NCI-H1436 (cell line): ENCODE results near the gene CACNG6.
"Not testable (repeated sequence)": the region's sequence is repeated elsewhere in the genome, so short reads cannot be mapped to it uniquely, and the experiment has no call there.

Experiments
- DNase-seq: peaks from one replicate; lab custom pipeline; 2025; lab: John Stamatoyannopoulos, UW

Gene CACNG6

GRCh38 chr19:54002495-54003315 is 11.3 kb downstream of the CACNG6 start:
- no peak for DNase-seq

DNA sequence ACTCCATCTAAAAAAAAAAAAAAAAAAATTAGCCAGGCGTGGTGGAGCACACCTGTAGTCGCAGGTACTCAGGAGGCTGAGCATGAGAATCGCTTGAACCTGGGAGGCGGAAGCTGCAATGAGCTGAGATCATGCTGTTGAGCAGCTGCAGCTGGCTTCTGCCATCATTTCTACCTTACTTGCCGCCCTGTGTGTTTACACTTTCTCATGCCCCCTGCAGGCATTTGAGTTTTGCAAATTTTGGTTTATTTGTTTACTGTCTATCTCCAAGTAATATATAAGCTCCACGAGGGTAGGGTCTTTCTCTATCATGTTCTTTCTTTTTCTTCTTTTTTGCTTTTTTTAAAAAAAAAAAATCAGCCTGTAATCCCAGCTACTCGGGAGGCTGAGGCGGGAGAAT is 18.0 kb downstream of the CACNG6 start:
- no peak for DNase-seq

DNA sequence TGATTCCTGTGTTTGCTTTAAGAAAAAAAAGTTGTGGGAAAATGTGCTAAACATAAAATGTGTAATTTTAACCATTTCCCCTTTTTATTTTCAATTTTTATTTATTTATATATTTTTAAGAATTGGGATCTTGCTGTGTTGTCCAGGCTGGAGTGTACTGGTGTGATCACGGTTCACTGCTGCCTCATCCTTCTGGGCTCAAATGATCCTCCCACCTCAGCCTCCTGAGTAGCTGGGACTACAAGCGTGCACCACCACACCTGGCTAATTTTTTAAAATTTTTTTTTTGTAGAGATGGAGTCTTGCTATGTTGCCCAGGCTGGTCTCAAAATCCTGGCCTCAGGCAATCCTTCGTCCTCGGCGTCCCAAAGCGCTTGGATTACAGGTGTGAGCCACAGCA is 19.0 kb downstream of the CACNG6 start:
- no peak for DNase-seq

GRCh38 chr19:54011507-54012211 is 20.2 kb downstream of the CACNG6 start:
- no peak for DNase-seq

DNA sequence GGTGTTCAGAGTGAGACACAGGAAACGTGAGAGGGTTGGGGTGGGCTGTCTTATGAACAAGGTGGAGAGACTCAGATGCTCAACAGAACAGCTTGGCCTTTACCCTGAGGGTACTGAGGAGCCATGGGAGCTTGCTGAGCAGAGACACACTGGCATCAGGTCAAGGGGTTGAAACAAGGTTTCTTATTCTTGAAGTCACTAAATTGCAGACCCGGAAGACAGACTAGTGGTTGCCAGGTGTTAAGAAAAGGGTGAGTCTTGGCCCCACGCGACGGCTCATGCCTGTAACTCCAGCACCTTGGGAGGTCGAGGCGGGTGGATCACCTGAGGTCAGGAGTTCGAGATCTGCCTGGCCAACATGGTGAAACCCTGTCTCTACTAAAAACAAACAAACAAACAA is 22.4 kb downstream of the CACNG6 start:
- no peak for DNase-seq

DNA sequence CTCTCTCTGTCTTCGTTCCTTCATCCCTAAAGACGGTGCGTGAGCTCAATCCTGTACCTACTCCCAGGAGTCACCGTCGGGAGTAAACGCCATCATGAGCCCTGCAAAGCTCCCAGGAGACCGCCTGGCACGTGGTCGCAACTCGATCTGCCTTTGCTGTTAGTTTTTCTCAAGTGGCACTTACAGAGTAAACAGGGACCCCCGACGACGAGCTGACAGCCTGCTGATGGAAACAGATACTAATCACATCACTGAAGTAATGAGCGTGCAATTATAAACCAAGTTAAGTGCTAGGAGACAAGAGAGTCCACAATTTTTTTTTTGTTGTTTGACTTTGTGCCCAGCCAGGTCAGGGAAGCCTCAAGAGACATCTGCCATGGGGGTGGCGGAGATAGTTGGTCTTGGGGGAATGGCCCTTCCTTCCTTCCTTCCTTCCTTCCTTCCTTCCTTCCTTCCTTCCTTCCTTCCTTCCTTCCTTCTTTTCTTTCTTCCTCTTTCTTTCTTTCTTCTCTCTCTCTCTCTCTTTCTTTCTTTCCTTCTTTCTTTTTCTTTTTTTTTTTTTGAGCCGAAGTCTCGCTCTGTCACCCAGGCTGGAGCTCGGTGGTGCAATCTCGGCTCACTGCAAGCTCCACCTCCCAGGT is 23.6 kb downstream of the CACNG6 start:
- DNase-seq, result peak; percentile 74

GRCh38 chr19:54017261-54017660 is 25.8 kb downstream of the CACNG6 start:
- no peak for DNase-seq

DNA sequence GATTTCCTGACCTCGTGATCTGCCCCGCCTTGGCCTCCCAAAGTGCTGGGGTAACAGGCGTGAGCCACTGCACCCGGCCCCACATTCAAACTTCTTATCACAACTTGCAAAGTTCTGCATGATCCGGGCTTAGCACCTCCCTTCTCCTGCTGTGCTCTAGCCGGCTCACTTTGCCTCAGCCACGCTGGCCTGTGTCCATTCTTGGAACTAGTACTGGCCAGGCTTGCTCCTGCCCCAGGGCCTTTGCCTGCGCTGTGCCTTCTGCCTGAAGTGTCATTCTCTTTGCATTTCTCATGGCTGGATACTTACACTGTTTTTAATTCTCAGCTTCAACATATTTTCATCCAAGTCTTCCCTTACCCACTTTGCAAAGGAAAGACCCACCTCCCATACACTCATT is 29.9 kb downstream of the CACNG6 start:
- DNase-seq, result no peak

GRCh38 chr19:54021932-54022331 is 30.5 kb downstream of the CACNG6 start:
- no peak for DNase-seq

DNA sequence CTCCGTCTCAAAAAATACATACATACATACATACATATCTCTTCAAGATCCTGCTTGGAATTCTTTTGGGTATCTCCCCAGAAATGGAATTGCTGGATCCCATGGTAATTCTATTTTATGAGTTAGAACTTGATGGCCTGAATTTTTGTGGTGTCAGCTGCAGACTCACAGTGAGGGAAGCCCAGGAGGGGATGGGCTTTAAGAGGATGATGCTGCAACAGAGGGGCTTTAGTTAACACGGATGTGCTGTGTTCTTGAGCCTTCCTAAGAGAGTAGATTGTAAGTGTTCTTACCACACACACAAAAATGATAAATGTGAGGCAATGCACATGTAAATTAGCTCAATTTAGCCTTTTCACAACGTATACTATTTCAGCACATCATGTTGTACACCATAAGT is 31.8 kb downstream of the CACNG6 start:
- DNase-seq, result no peak

GRCh38 chr19:54024660-54025059 is 33.2 kb downstream of the CACNG6 start:
- DNase-seq, result no peak

GRCh38 chr19:54026656-54027055 is 35.2 kb downstream of the CACNG6 start:
- DNase-seq, result no peak

GRCh38 chr19:54029301-54029700 is 37.9 kb downstream of the CACNG6 start:
- no peak for DNase-seq

- DNase-seq, result peak; percentile 67
These were observed 38.6 kb downstream of the CACNG6 start for GRCh38 chr19:54029930-54030490.

DNA sequence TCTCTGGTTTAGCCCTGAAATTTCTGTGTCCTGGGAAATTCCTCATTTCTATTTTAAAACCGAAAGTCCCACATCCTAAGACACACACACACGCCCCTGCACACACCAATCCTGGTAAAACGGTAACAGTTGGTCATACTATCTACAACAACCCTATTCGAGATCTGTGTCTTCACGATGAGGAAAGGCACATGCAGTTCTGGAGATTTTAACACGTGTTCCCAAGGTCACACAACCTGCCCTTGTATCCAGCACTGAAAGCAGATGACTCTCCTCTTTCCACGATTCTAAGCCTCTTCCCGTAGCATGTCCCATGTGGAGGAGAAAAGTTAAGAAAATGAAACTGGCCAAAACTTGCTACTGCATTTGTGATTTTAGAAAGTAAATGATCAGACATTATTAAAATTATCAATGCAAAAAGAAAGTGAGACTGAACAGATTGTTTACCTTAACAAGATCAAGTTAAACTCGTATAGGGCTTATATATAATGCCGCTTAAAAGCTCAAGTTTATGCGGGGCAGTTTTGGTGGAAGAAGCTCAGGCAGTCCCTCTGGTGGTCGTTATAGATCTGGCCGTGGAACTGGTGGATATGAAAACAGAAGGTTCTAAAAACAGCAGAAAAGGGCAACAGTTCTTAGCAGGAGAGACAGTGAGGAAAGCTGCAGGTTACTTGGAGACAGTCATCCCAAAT is 39.6 kb downstream of the CACNG6 start:
- DNase-seq, result no peak

GRCh38 chr19:54035215-54036178 is 44.1 kb downstream of the CACNG6 start:
- DNase-seq, result no peak

- DNase-seq, result not testable (repeated sequence)
These were observed 45.1 kb downstream of the CACNG6 start for GRCh38 chr19:54036542-54036941.

DNA sequence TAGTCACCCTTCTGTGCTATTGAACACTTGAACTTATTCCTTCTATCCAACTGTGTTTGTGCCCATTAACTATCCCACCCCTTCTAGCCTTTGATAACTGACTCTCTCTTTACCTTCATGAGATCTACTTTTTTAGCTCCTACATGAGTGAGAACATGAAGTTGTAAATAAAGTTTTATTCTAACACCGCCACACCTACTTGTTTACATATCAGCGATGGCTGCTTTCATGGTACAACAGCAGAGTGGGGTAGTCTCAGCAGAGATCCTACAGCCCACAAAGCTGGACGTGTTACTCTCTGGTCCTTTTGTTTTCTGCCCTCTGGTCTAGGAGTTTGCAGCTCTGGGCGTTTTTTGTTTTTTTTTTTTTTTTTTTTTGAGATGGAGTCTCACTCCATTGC is 48.6 kb downstream of the CACNG6 start:
- no peak for DNase-seq

- DNase-seq, result no peak
These were observed 50.7 kb downstream of the CACNG6 start for GRCh38 chr19:54041969-54042606.

DNA sequence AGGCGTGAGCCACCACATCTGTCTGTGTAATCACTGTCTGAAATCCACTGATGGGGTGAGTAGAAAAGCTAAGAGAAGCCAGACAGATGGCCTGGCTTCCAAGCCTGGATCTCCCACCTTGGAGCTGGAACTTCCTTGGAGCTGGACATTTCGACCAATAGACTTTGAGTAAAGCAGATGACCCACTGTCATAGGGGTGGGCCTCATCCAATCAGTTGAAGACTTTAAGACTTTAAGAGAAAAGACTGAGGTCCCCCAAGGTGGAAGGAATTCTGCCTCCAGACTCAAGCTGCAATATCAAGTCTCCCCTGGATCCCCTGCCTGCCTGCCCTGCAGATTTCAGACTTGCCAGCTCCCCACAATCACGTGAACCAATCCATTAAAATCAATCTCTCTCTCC is 51.6 kb downstream of the CACNG6 start:
- DNase-seq, result no peak
